ENCODE measurements around the gene DDN.

- TF ChIP-seq BRCA1 (IDR thresholded peaks at IDR 0.05; ENCODE audit: low read depth, low read length) (no peak), CTCF (IDR thresholded peaks at IDR 0.05 in 2 of 3, conservative IDR thresholded peaks at IDR 0.05 in 1 of 3; ENCODE audit: control insufficient read depth in 2 of 3, extremely low read depth in 1 of 3, insufficient read depth in 1 of 3, low read depth in 3 of 3, low read length in 3 of 3) (no peak), SP1 (IDR thresholded peaks at IDR 0.05; ENCODE audit: low read depth, low read length) (no peak), BMI1 (IDR thresholded peaks at IDR 0.05; ENCODE audit: borderline replicate concordance) (no peak), EED (IDR thresholded peaks at IDR 0.05; ENCODE audit: low read depth) (peak; percentile 28; the same call in 1 of the 2 replicates), POLR2A (IDR thresholded peaks at IDR 0.05; ENCODE audit: low read depth, low read length) (no peak), BHLHE40 (IDR thresholded peaks at IDR 0.05; ENCODE audit: borderline replicate concordance in 1 of 2, low read depth in 2 of 2, low read length in 1 of 2) (no peak), MEF2A (IDR thresholded peaks at IDR 0.05; ENCODE audit: insufficient read depth, low read depth, low read length) (no peak)
Measured at GRCh38 chr12:48956279-48957140, 42.7 kb downstream of the DDN start.

All from GM12878 (cell line).